A549 (cell line): ENCODE data around the gene CTNNA1. TPM values are rescaled to one million over a fixed set of nuclear protein-coding genes. Genes with fewer than 3 reads are reported as not detected.

ENCODE experiments used
- ATAC-seq, 2 experiments: fragments of 200-7000 bp in 1 of 2; fragments of >200 bp in 1 of 2; cut with Nextera tagmentation in 1 of 2; cut with Tn5 transposase in 1 of 2; 3 replicates each; pipeline versions ENCODE4 v1.8.0 to v1.9.1; 2018 to 2020; ENCODE audit warnings: mild to moderate bottlenecking in 1 of 2, moderate library complexity in 1 of 2
- CTCF ChIA-PET: fragments of 300-600 bp; sonication (Branson Sonifier 250); formaldehyde crosslinking; extraction: SDS; loops from one replicate; lab custom pipeline; 2021; ENCODE audit warnings: antibody characterized with exemption, inconsistent platforms; lab: Yijun Ruan, JAX
- POLR2A ChIA-PET: fragments of 350-600 bp; formaldehyde crosslinking; extraction: SDS; loops from one replicate; lab custom pipeline; 2021; ENCODE audit warnings: antibody characterized with exemption, inconsistent platforms; lab: Yijun Ruan, JAX
- DNase-seq, 2 experiments: peaks; one replicate each; pipeline versions ENCODE4 v3.0.0 to v3.0.0-alpha.2; 2011 to 2016; ENCODE audit warnings: low read depth in 1 of 2, low spot score in 1 of 2
- FAIRE-seq: peaks from 2 replicates; lab custom pipeline; 2011; peaks lifted over from hg19 to GRCh38; lab: Jason Lieb, UNC
- H3K27ac ChIP-seq, 2 experiments: fragments of >200 bp; sonication (Bioruptor Twin); formaldehyde crosslinking; 3 replicates each; pipeline ENCODE4 v1.5.1; 2016 to 2017
- H3K4me1 ChIP-seq: fragments of >200 bp; sonication (Bioruptor Twin); formaldehyde crosslinking; 3 replicates; pipeline ENCODE4 v1.6.1; 2016
- H3K4me2 ChIP-seq: fragments of >200 bp; sonication (Bioruptor Twin); formaldehyde crosslinking; 3 replicates; pipeline ENCODE4 v1.6.1; 2016
- H3K4me3 ChIP-seq: fragments of >200 bp; sonication (Bioruptor Twin); formaldehyde crosslinking; 3 replicates; pipeline ENCODE4 v1.5.1; 2016
- H3K9me3 ChIP-seq: fragments of >200 bp; sonication (Bioruptor Twin); formaldehyde crosslinking; 3 replicates; pipeline ENCODE4 v1.6.1; 2016
- BCL3 ChIP-seq: fragments of >200 bp; sonication (Bioruptor Twin); formaldehyde crosslinking; IDR thresholded peaks from 3 replicates; pipeline ENCODE4 v1.6.1; 2016
- BHLHE40 ChIP-seq: IDR thresholded peaks from 2 replicates; pipeline ENCODE4 v1.6.1; 2012; ENCODE audit warnings: low read depth, low read length, inconsistent platforms
- CBX8 ChIP-seq: fragments of 200-600 bp; sonication (generic); IDR thresholded peaks from 2 replicates; pipeline ENCODE4 v1.6.1; 2016
- E2F6 ChIP-seq: IDR thresholded peaks from 2 replicates; pipeline ENCODE4 v1.6.1; 2012; ENCODE audit warnings: low read depth, borderline replicate concordance
- EHMT2 ChIP-seq: fragments of 200-600 bp; sonication (generic); IDR thresholded peaks from 2 replicates; pipeline ENCODE4 v1.6.1; 2016; ENCODE audit warnings: antibody characterized with exemption, low read depth, mild to moderate bottlenecking, moderate library complexity
- ELK1 ChIP-seq: fragments of 150-350 bp; IDR thresholded peaks from 2 replicates; pipeline ENCODE4 v1.6.1; 2014; ENCODE audit warnings: low read depth, mild to moderate bottlenecking, low read length
- ESRRA ChIP-seq: fragments of 150-350 bp; IDR thresholded peaks from 2 replicates; pipeline ENCODE4 v1.6.1; 2014; ENCODE audit warnings: mild to moderate bottlenecking, low read length, borderline replicate concordance
- FOSB ChIP-seq: fragments of 250-450 bp; sonication (Bioruptor Pico); IDR thresholded peaks from 2 replicates; pipeline ENCODE4 v1.5.0; 2020; ENCODE audit warnings: mild to moderate bottlenecking, moderate library complexity
- HOXB5 ChIP-seq: fragments of 250-450 bp; sonication (Bioruptor Pico); IDR thresholded peaks from 2 replicates; pipeline ENCODE4 v1.5.0; 2020; ENCODE audit warnings: mild to moderate bottlenecking, moderate library complexity
- KDM1A ChIP-seq: fragments of 200-600 bp; sonication (generic); IDR thresholded peaks from 2 replicates; pipeline ENCODE4 v1.6.1; 2016; ENCODE audit warnings: low read depth, mild to moderate bottlenecking
- MAZ ChIP-seq: fragments of 150-350 bp; IDR thresholded peaks from 2 replicates; pipeline ENCODE4 v1.6.1; 2014; ENCODE audit warnings: antibody characterized with exemption, low read depth, low read length, borderline replicate concordance
- MYC ChIP-seq: IDR thresholded peaks from 2 replicates; pipeline ENCODE4 v1.6.1; 2012; ENCODE audit warnings: mild to moderate bottlenecking, inconsistent platforms, low read length, improper control_type of control experiment, borderline replicate concordance
- NFE2L2 ChIP-seq: fragments of 150-350 bp; conservative IDR thresholded peaks from 2 replicates; pipeline ENCODE4 v1.6.1; 2014; ENCODE audit warnings: low read length
- NPAS2 ChIP-seq: fragments of 250-450 bp; sonication (Bioruptor Pico); IDR thresholded peaks from 2 replicates; pipeline ENCODE4 v1.8.0; 2022; ENCODE audit warnings: mild to moderate bottlenecking, moderate library complexity, borderline replicate concordance
- REST ChIP-seq: fragments of 200-600 bp; sonication (generic); IDR thresholded peaks from 2 replicates; pipeline ENCODE4 v1.6.1; 2016; ENCODE audit warnings: antibody characterized with exemption, mild to moderate bottlenecking, moderate library complexity
- SREBF2 ChIP-seq: fragments of 450-650 bp; IDR thresholded peaks from 2 replicates; pipeline ENCODE4 v1.6.1; 2014; ENCODE audit warnings: mild to moderate bottlenecking, moderate library complexity
- TFCP2L1 ChIP-seq: fragments of 250-450 bp; sonication (Bioruptor Pico); IDR thresholded peaks from 2 replicates; pipeline ENCODE4 v1.5.0; 2021; ENCODE audit warnings: mild to moderate bottlenecking
- ZC3H11A ChIP-seq: fragments of 450-650 bp; IDR thresholded peaks from 2 replicates; pipeline ENCODE4 v1.6.1; 2014; ENCODE audit warnings: antibody characterized with exemption, mild to moderate bottlenecking
- ZNF302 ChIP-seq: fragments of 250-450 bp; sonication (Bioruptor Pico); IDR thresholded peaks from 2 replicates; pipeline ENCODE4 v1.9.0; 2021; ENCODE audit warnings: inconsistent platforms, mild to moderate bottlenecking, moderate library complexity
- ZSCAN20 ChIP-seq: fragments of 250-450 bp; sonication (Bioruptor Pico); IDR thresholded peaks from 2 replicates; pipeline ENCODE4 v1.8.0; 2022; ENCODE audit warnings: mild to moderate bottlenecking, moderate library complexity
- WGBS: methylation state at CpG from one replicate; pipeline ENCODE4 v1.1.6; 2017; ENCODE audit errors: missing lambda C conversion rate; 5-methylcytosine and 5-hydroxymethylcytosine counted together
- polyA plus RNA-seq, 4 experiments: library from polyadenylated mRNA; depleted of rRNA in 3 of 4; stranded (reverse); fragments of >200 nt; fragmentation: RNase III in 1 of 4; extraction: RNeasy Plus Mini Kit Qiagen cat#74134 plus additional on column Dnase treatment in 1 of 4; gene quantifications; 2 replicates in 3 of 4; 3 replicates in 1 of 4; pipeline ENCODE4 v1.2.3, GENCODE V29; 2011 to 2017

The CTNNA1 gene
- polyA plus RNA-seq, 2 of the 4 experiments (the other 2 are of a cell fraction) = 154 to 184 TPM

GRCh38 chr5:138898742-138899141 lies 145.5 kb downstream of the CTNNA1 start:
- DNase-seq (no peak), ATAC-seq (no peak), FAIRE-seq (no peak)
- TF ChIP-seq MAZ = no peak
- no peak for TF ChIP-seq ZC3H11A
- no peak for TF ChIP-seq EHMT2
- no peak for TF ChIP-seq MYC
- no peak for TF ChIP-seq ESRRA
- TF ChIP-seq E2F6 = no peak
- no peak for TF ChIP-seq NPAS2
- TF ChIP-seq ZNF302 (CRISPR knock-in tag) = no peak
- no peak for TF ChIP-seq BCL3
- no peak for TF ChIP-seq KDM1A
- no peak for TF ChIP-seq ZSCAN20
- CTCF ChIA-PET = no interaction called here
- Histone ChIP-seq H3K4me3 (no peak overlapping the region), H3K27ac (no peak overlapping the region), H3K9me3 (no peaks in the 10 kb centered on the region), H3K4me1 (peaks cover 17% of the 10 kb centered on the region), H3K4me2 (no peak overlapping the region)
- POLR2A ChIA-PET = no interaction called here
- WGBS = 96% methylated on average over 2 of the region's 2 CpGs

GRCh38 chr5:138900281-138900965 lies 147.2 kb downstream of the CTNNA1 start:
- Histone ChIP-seq H3K4me1 (peaks cover 25% of the 10 kb centered on the region), H3K4me3 (no peak overlapping the region), H3K4me2 (no peak overlapping the region), H3K27ac (no peak overlapping the region)
- ChIA-PET CTCF (interaction anchor here (1.0 to 1.5 kb wide), 3 partner anchors 76 to 321 kb away, joined by 3 read pairs; no protein-coding TSS in a partner anchor), POLR2A (no interaction called here)
- FAIRE-seq = no peak
- no peak for TF ChIP-seq NFE2L2
- TF ChIP-seq REST = no peak
- TF ChIP-seq TFCP2L1 (CRISPR knock-in tag) = no peak
- TF ChIP-seq MYC = no peak
- no peak for TF ChIP-seq ZC3H11A
- TF ChIP-seq MAZ = no peak
- no peak for TF ChIP-seq HOXB5 (CRISPR knock-in tag)
- no peak for TF ChIP-seq ELK1
- no peak for TF ChIP-seq CBX8
- no peak for TF ChIP-seq BHLHE40
- no peak for TF ChIP-seq EHMT2
- TF ChIP-seq SREBF2 = no peak
- no peak for TF ChIP-seq FOSB (CRISPR knock-in tag)
- TF ChIP-seq, all 56 proteins: peak for 0
- no peaks in the 10 kb centered on the region for H3K9me3 ChIP-seq
- no peak for ATAC-seq
- 72% methylated on average over 6 of the region's 6 CpGs for WGBS
- no peak for DNase-seq
